ENCODE results near the gene HNRNPA2B1. TPM values are rescaled to one million over a fixed set of nuclear protein-coding genes. Genes with fewer than 3 reads are reported as not detected.

HNRNPA2B1 gene
- total RNA-seq, 4 donors from 2014 or later: 184 to 306 (median 234) TPM

DNA sequence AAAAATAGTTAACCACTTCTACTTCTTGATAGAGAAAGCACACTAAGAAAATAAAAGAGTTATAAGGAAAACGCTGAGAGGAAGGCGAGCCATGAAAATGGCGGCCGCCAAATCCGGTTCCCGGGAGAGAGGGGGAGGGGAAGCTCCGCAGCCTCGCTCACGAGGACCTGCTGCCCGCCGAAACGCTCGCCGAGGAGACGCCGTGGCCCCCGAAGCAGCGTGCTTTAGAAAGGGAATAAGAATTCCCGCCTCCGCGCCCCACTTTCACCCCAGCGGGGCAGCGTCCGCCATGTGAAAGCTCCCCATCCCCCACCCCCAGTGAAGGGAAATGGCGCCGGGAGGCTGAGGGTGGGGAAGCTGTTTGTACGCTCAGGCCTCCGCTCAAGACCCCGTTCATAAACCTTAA is 505 bp downstream of the HNRNPA2B1 start:
- H3K27me3 ChIP-seq: no peaks in the 10 kb centered on the region
- WGBS, 2 donors: 1% methylated on average over 27 to 29 of the region's 29 CpGs
- TF ChIP-seq, protein P1, sequence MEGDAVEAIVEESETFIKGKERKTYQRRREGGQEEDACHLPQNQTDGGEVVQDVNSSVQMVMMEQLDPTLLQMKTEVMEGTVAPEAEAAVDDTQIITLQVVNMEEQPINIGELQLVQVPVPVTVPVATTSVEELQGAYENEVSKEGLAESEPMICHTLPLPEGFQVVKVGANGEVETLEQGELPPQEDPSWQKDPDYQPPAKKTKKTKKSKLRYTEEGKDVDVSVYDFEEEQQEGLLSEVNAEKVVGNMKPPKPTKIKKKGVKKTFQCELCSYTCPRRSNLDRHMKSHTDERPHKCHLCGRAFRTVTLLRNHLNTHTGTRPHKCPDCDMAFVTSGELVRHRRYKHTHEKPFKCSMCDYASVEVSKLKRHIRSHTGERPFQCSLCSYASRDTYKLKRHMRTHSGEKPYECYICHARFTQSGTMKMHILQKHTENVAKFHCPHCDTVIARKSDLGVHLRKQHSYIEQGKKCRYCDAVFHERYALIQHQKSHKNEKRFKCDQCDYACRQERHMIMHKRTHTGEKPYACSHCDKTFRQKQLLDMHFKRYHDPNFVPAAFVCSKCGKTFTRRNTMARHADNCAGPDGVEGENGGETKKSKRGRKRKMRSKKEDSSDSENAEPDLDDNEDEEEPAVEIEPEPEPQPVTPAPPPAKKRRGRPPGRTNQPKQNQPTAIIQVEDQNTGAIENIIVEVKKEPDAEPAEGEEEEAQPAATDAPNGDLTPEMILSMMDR (IDR thresholded peaks at IDR 0.05): no peak
- TF ChIP-seq EP300 (IDR thresholded peaks at IDR 0.05): peak in 1 of 2 donors; percentile 34
- H3K4me1 ChIP-seq: peaks cover 0 to 54% (median 50%) of the 10 kb centered on the region in 4 donors
- no peaks in the 10 kb centered on the region for H3K9me3 ChIP-seq
- DNase-seq (ENCODE audit: low spot score in 2 of 2): peak; percentile 56 to 82
- H3K27ac ChIP-seq: peak overlapping the region; percentile 98 to 100 (median 100)
- H3K4me3 ChIP-seq: peak overlapping the region; percentile 81 to 95 (median 94)
- peaks cover 0 to 23% (median 0%) of the 10 kb centered on the region in 3 donors for H3K36me3 ChIP-seq

DNA sequence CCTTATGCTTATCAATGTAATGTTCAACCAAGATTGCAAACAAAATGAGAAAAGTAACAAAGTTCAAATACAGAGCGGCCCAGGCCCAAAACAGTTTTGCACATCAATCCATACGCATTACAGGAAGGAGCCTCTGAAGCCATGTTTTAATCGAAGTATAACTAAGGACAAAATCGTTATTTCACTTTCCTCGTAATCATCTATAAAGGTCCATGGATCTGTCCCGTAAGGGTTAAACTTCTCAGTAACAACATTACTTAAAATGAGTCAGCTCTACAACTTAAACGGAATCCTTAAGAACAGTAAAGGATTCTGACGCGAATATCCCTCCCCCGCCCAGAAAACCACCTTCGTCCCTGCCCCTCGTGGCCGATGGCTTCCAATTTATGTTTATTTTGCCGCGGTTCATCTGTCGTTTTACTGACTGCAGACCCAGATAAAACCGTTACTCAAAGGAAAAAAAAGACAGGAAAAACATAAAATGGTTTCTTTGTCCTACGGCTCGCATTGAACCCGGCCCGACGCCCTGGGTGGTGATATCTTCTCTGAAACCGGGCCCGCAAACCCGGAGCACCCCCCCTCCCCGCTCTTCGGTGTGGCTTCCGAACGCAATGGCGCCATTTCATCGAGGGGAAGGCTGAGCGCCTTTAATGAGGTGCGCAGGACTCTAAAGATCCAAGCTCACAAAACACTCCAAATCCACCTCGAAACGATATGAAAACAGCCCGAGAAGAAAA is 1.1 kb downstream of the HNRNPA2B1 start:
- 0% methylated on average over 35 to 36 of the region's 36 CpGs for WGBS, 2 donors
- Histone ChIP-seq H3K9me3 (no peaks in the 10 kb centered on the region), H3K4me1 (peaks cover 0 to 54% (median 53%) of the 10 kb centered on the region in 4 donors), H3K36me3 (peaks cover 0 to 29% (median 0%) of the 10 kb centered on the region in 3 donors), H3K4me3 (peak overlapping the region; percentile 81 to 95 (median 94)), H3K27me3 (no peaks in the 10 kb centered on the region), H3K27ac (peak overlapping the region; percentile 98 to 100 (median 100))
- TF ChIP-seq EP300 (IDR thresholded peaks at IDR 0.05) (peak in 1 of 2 donors; percentile 2), POLR2A (IDR thresholded peaks at IDR 0.05) (peak; percentile 16 to 38)
- TF ChIP-seq, protein P1 (IDR thresholded peaks at IDR 0.05): no peak
- DNase-seq (ENCODE audit: low spot score in 2 of 2): peak; percentile 44 to 64

DNA sequence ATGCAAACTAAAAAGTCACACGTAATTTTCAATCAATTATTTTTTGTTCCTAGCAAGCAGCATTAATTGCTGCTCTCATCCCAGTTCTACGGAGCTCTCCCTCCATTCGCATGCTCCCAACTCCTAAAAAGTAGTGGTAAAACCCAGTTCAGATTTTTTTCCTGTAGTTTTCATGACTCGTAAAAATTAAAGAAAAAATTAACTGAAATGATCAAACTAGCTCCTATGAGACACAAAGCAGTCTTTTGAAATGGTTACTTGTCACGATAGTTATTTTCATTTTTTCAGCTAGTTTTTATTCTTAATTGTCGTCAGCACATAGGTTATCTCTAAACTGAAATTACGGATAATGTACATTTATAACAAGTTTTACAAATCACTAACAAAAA is 1.8 kb downstream of the HNRNPA2B1 start:
- DNase-seq (ENCODE audit: low spot score in 2 of 2): no peak
- H3K4me3 ChIP-seq: peak overlapping the region; percentile 81 to 95 (median 94)
- peak overlapping the region; percentile 98 to 100 (median 100) for H3K27ac ChIP-seq
- peaks cover 0 to 36% (median 0%) of the 10 kb centered on the region in 3 donors for H3K36me3 ChIP-seq
- WGBS, 2 donors: 0 to 1% methylated on average over 7 of the region's 7 CpGs
- no peaks in the 10 kb centered on the region for H3K27me3 ChIP-seq
- peaks cover 0 to 54% (median 53%) of the 10 kb centered on the region in 4 donors for H3K4me1 ChIP-seq
- H3K9me3 ChIP-seq: no peaks in the 10 kb centered on the region
- no peak for TF ChIP-seq POLR2A (IDR thresholded peaks at IDR 0.05)
- TF ChIP-seq EP300 (IDR thresholded peaks at IDR 0.05): no peak

DNA sequence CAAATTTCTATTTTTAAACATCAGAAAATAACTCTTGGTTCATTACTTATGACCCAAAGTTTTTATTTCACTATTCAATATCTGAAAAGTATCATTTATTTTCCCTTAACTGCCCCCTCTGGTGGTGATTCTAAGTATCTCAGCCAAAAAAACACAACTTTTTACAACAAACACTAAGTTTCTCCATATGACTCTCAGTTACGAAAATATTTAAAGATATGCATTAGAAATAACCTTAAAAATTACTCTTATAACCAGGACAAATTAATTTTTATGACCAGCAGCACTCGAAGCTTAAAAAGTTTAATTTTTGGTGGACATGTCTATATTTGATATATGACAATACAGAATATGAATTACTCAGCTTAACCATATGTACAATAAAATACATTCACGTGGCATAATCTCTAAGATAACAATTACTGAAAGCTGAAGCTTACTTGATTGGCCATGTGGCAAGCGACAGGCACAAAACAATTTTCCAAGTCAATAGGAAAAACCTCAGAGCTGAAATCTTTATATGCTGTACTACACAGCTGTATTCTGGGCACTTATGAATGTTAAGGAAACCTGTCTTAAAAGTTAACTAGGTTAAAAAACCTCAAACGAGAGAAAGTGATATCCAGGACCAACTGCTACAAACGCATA is 2.3 kb downstream of the HNRNPA2B1 start:
- peaks cover 0 to 55% (median 53%) of the 10 kb centered on the region in 4 donors for H3K4me1 ChIP-seq
- peak overlapping the region; percentile 98 to 100 (median 100) for H3K27ac ChIP-seq
- H3K36me3 ChIP-seq: peaks cover 0 to 41% (median 0%) of the 10 kb centered on the region in 3 donors
- 0 to 1% methylated on average over 6 of the region's 6 CpGs for WGBS, 2 donors
- H3K27me3 ChIP-seq: no peaks in the 10 kb centered on the region
- TF ChIP-seq, protein P1 (IDR thresholded peaks at IDR 0.05): peak; percentile 60 to 73 (median 70)
- TF ChIP-seq POLR2A (IDR thresholded peaks at IDR 0.05) (no peak), EP300 (IDR thresholded peaks at IDR 0.05) (no peak)
- peak in 1 of 2 donors; percentile 80 for DNase-seq (ENCODE audit: low spot score in 2 of 2)
- H3K9me3 ChIP-seq: no peaks in the 10 kb centered on the region
- H3K4me3 ChIP-seq: peak overlapping the region; percentile 81 to 95 (median 94)

DNA sequence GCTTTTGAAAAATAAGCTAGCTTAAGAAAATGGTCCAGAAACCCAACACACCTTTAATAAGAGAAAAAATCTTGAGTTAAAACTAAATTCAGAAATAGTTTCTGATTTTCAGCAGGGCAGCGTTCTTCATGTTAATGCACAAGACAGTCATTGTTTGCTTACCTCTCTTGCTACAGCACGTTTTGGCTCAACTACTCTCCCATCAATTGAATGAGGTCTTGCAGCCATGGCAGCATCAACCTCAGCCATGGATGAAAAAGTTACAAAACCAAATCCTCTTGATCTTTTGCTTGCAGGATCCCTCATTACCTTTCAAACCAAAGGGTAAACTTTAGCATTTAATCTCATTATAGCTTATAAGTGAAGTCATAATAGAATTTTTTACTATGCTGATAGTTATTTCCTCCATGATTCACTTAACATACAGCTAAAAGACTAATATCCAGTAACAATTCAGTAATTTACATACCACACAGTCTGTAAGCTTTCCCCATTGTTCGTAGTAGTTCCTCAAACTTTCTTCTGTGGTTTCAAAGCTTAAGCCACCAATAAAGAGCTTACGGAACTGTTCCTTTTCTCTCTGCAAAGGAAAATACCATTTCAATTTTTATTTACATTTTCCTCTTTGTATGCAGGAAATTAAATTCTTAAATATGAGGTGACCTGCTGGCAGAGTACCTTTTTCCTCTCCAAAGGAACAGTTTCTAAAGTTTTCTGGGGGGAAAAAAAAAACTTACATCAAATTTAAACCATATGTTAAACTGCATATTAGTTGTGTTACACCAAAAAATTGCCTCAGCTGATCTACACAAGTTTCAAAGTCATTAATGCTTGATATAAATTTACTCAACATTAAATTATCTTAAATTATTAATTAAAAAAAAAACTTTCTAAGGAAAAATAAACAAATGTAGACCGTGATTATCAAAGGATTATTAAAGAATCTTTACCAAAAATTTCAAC is 3.1 kb downstream of the HNRNPA2B1 start:
- DNase-seq (ENCODE audit: low spot score in 2 of 2): no peak
- H3K9me3 ChIP-seq: no peaks in the 10 kb centered on the region
- 5 to 7% methylated on average over 5 of the region's 5 CpGs for WGBS, 2 donors
- H3K27me3 ChIP-seq: no peaks in the 10 kb centered on the region
- H3K36me3 ChIP-seq: peaks cover 0 to 49% (median 0%) of the 10 kb centered on the region in 3 donors
- peak overlapping the region; percentile 81 to 95 (median 94) for H3K4me3 ChIP-seq
- peaks cover 0 to 54% (median 52%) of the 10 kb centered on the region in 4 donors for H3K4me1 ChIP-seq
- H3K27ac ChIP-seq: peak overlapping the region; percentile 98 to 100 (median 100)
- TF ChIP-seq, protein P1 (IDR thresholded peaks at IDR 0.05): no peak
- TF ChIP-seq POLR2A (IDR thresholded peaks at IDR 0.05): no peak
- TF ChIP-seq EP300 (IDR thresholded peaks at IDR 0.05): no peak

Data from tibial nerve (tissue), 4 donors.